PC-9 (cell line): ENCODE results near the gene PAPSS2. TPM values are rescaled to one million over a fixed set of nuclear protein-coding genes. Genes with fewer than 3 reads are reported as not detected.
"Not testable (repeated sequence)": the region's sequence is repeated elsewhere in the genome, so short reads cannot be mapped to it uniquely, and the experiment has no call there.

Experiments
- BruUV-seq: library from RNA; stranded (reverse); fragments of 400-500 nt; replicated peaks from 2 replicates; lab custom pipeline; 2021; lab: Mats Ljungman, UMichigan
- CTCF ChIA-PET: fragments of 300-600 bp; sonication (Branson Sonifier 250); formaldehyde crosslinking; loops from one replicate; lab custom pipeline; 2022; ENCODE audit warnings: antibody characterized with exemption; lab: Charles Lee
- POLR2A ChIA-PET: fragments of 300-600 bp; sonication (Branson Sonifier 250); formaldehyde crosslinking; loops from one replicate; lab custom pipeline; 2022; ENCODE audit warnings: antibody characterized with exemption; ENCODE audit not compliant: unreplicated experiment; lab: Charles Lee
- DNase-seq, 2 experiments: peaks; one replicate each; pipeline versions ENCODE4 v3.0.0 to v3.0.0-alpha.2; 2015 to 2022; ENCODE audit warnings: mixed read lengths in 1 of 2
- H2AFZ ChIP-seq: fragments of 200-600 bp; sonication (generic); 2 replicates; pipeline ENCODE4 v1.8.1; 2017; ENCODE audit warnings: antibody characterized with exemption
- H3F3A ChIP-seq: fragments of 200-600 bp; sonication (generic); 2 replicates; pipeline ENCODE4 v1.8.1; 2017; ENCODE audit warnings: antibody characterized with exemption, mild to moderate bottlenecking, low read depth; ENCODE audit not compliant: insufficient read depth
- H3K27ac ChIP-seq: fragments of 200-600 bp; sonication (generic); 2 replicates; pipeline ENCODE4 v1.6.1; 2016; ENCODE audit warnings: mixed run types
- H3K27me3 ChIP-seq: fragments of 200-600 bp; sonication (generic); 2 replicates; pipeline ENCODE4 v1.6.1; 2016; ENCODE audit warnings: low read depth, mixed run types; ENCODE audit not compliant: insufficient read depth
- H3K36me3 ChIP-seq: fragments of 200-600 bp; sonication (generic); 2 replicates; pipeline ENCODE4 v1.6.1; 2016; ENCODE audit warnings: low read depth, mixed run types
- H3K4me1 ChIP-seq: fragments of 200-600 bp; sonication (generic); replicated peaks from 2 replicates; pipeline ENCODE4 v1.6.1; 2016; ENCODE audit warnings: mixed run types; ENCODE audit not compliant: insufficient read depth
- H3K4me2 ChIP-seq: fragments of 200-600 bp; sonication (generic); 2 replicates; pipeline ENCODE4 v1.6.1; 2017; ENCODE audit warnings: mixed run types
- H3K4me3 ChIP-seq: fragments of 200-600 bp; sonication (generic); 2 replicates; pipeline ENCODE4 v1.6.1; 2016; ENCODE audit warnings: mixed run types
- H3K79me2 ChIP-seq: fragments of 200-600 bp; sonication (generic); 2 replicates; pipeline ENCODE4 v1.6.1; 2017; ENCODE audit warnings: low read depth, mixed run types
- H3K9me2 ChIP-seq: fragments of 200-600 bp; sonication (generic); 2 replicates; pipeline ENCODE4 v1.8.1; 2017; ENCODE audit warnings: mild to moderate bottlenecking; ENCODE audit not compliant: insufficient read depth
- H3K9me3 ChIP-seq: fragments of 200-600 bp; sonication (generic); 2 replicates; pipeline ENCODE4 v1.8.1; 2016; ENCODE audit warnings: low read depth; ENCODE audit not compliant: insufficient read depth
- H4K20me1 ChIP-seq: fragments of 200-600 bp; sonication (generic); 2 replicates; pipeline ENCODE4 v1.8.1; 2017; ENCODE audit not compliant: insufficient read depth
- EZH2 ChIP-seq: fragments of 200-600 bp; sonication (generic); IDR thresholded peaks from 2 replicates; pipeline ENCODE4 v1.8.0; 2017; ENCODE audit warnings: antibody characterized with exemption, low read depth
- intact Hi-C: fragments of 100-400 bp; cut with micrococcal nuclease; formaldehyde crosslinking; loops from one replicate; pipeline ENCODE4 v1.10.0; 2022; ENCODE audit not compliant: unreplicated experiment
- total RNA-seq: library from RNA; stranded (reverse); gene quantifications from 2 replicates; pipeline ENCODE4 v1.2.3, GENCODE V29; 2021
- TF ChIP-seq, protein P1 (sequence below): fragments of 200-600 bp; sonication (generic); conservative IDR thresholded peaks from 2 replicates; pipeline ENCODE4 v1.6.1; 2017; ENCODE audit warnings: mixed run types, antibody characterized with exemption, mild to moderate bottlenecking, moderate library complexity

PAPSS2 gene
- total RNA-seq, 1 experiment from 2014 or later = 37.4 TPM

DNA sequence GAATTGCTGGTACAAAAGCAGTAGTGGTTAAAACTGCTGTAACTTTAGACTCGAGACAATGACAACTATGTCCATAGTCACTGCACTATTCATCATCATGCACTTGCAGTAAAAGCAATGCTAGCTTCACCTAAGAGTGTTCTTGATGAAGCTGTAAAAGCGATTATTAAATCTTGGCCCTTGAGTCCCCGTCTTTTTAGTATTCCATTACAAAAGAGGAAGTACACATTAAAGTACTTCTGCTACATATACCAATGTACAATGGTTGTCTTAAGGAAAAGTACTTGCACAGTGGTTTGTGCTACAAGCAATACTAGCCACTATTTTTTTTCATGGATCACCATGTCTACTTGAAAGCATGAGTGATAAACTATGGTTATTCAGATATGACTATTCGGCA lies 80.0 kb downstream of the PAPSS2 start:
- POLR2A ChIA-PET = no interaction called here
- Histone ChIP-seq H3K36me3 (no peaks in the 10 kb centered on the region), H3K27me3 (no peaks in the 10 kb centered on the region), H3K27ac (no peak overlapping the region), H3K4me2 (no peak overlapping the region), H3K4me3 (no peak overlapping the region), H3K4me1 (0 out of 2 replicates have a peak, but pooled peaks cover 3% of the 10 kb centered on the region), H2AFZ (no peak overlapping the region), H3F3A (no peaks in the 10 kb centered on the region), H3K9me3 (no peaks in the 10 kb centered on the region), H3K9me2 (no peaks in the 10 kb centered on the region), H4K20me1 (no peaks in the 10 kb centered on the region), H3K79me2 (no peaks in the 10 kb centered on the region)
- intact Hi-C loops = no loop called here
- no TSS peak for BruUV-seq
- TF ChIP-seq, protein P1, sequence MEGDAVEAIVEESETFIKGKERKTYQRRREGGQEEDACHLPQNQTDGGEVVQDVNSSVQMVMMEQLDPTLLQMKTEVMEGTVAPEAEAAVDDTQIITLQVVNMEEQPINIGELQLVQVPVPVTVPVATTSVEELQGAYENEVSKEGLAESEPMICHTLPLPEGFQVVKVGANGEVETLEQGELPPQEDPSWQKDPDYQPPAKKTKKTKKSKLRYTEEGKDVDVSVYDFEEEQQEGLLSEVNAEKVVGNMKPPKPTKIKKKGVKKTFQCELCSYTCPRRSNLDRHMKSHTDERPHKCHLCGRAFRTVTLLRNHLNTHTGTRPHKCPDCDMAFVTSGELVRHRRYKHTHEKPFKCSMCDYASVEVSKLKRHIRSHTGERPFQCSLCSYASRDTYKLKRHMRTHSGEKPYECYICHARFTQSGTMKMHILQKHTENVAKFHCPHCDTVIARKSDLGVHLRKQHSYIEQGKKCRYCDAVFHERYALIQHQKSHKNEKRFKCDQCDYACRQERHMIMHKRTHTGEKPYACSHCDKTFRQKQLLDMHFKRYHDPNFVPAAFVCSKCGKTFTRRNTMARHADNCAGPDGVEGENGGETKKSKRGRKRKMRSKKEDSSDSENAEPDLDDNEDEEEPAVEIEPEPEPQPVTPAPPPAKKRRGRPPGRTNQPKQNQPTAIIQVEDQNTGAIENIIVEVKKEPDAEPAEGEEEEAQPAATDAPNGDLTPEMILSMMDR = no peak
- TF ChIP-seq EZH2 = no peak
- CTCF ChIA-PET = no interaction called here
- no peak for DNase-seq

DNA sequence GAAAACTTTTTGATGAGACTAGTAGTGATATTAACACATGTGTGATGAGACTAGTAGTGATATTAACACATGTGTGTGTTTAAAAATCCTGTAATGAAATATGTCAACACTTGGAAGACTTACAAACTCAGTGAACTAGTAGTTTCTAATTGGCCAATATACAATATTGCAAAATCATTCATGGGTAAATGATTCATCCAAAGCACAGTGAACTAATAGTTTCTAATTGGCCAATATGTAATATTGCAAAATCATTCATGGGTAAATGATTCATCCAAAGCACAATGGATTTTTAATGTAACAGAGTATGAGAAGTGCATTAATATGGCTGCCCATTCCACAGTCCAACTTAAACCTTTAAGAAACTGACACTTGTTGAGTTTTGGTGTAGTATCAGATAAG lies 80.6 kb downstream of the PAPSS2 start:
- TF ChIP-seq, protein P1 = no peak
- no peak for TF ChIP-seq EZH2
- Histone ChIP-seq H3K4me3 (no peak overlapping the region), H3K9me2 (no peaks in the 10 kb centered on the region), H3K27ac (no peak overlapping the region), H3F3A (no peaks in the 10 kb centered on the region), H4K20me1 (no peaks in the 10 kb centered on the region), H3K79me2 (no peaks in the 10 kb centered on the region), H3K9me3 (no peaks in the 10 kb centered on the region), H3K36me3 (no peaks in the 10 kb centered on the region), H3K4me2 (no peak overlapping the region), H3K27me3 (no peaks in the 10 kb centered on the region), H2AFZ (no peak overlapping the region), H3K4me1 (0 out of 2 replicates have a peak, but pooled peaks cover 3% of the 10 kb centered on the region)
- peak in 1 of 2 experiments; percentile 37 for DNase-seq
- ChIA-PET POLR2A (no interaction called here), CTCF (no interaction called here)
- BruUV-seq = no TSS peak
- intact Hi-C loops = no loop called here

DNA sequence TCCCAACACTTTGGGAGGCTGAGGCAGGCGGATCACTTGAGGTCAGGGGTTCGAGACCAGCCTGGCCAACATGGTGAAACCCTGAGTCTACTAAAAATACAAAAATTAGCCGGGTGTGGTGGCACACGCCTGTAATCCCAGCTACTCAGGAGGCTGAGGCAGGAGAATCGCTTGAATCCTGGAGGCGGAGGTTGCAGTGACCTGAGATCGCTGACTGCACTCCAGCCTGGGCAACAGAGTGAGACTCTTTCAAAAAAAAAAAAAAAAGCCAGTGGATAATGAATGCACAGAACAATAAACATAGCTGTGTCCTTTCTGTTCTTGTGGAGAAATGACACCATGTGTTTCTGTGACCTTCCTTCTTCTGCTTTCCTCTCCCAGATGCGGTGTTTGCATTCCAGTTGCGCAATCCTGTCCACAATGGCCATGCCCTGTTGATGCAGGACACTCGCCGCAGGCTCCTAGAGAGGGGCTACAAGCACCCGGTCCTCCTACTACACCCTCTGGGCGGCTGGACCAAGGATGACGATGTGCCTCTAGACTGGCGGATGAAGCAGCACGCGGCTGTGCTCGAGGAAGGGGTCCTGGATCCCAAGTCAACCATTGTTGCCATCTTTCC lies 83.4 kb downstream of the PAPSS2 start:
- H3K4me3 ChIP-seq, H3F3A ChIP-seq, H3K4me1 ChIP-seq, H3K27me3 ChIP-seq, H3K4me2 ChIP-seq, DNase-seq, H3K9me2 ChIP-seq, H2AFZ ChIP-seq, H3K36me3 ChIP-seq, POLR2A ChIA-PET, H3K27ac ChIP-seq, intact Hi-C loops, H3K9me3 ChIP-seq, H4K20me1 ChIP-seq, BruUV-seq, H3K79me2 ChIP-seq: not testable (repeated sequence)
- CTCF ChIA-PET = interaction anchor here (0.6 kb wide), 1 partner anchor 153 kb away, joined by 4 read pairs; no protein-coding TSS in a partner anchor

DNA sequence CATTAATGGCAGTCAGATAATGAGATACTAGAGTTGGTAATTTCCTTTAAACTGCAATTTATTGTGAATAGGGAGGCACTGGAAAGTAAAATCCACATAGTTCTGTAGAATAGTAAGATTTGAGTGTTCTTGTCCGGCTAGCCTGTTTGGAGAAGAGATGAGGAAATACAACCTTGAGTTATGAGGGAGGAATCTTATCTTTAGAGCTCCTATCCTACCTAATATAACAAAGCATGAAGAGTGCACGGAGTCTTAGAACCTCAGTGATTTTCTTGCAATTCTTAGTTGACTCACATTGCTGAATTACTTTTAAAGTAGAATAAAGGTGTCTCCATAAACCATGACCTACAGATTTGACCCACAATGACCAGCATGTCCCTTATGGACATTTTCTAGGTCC lies 84.9 kb downstream of the PAPSS2 start:
- Histone ChIP-seq H3K4me3 (no peak overlapping the region), H3K27me3 (no peaks in the 10 kb centered on the region), H3K9me2 (no peaks in the 10 kb centered on the region), H3K27ac (no peak overlapping the region), H2AFZ (no peak overlapping the region), H4K20me1 (no peaks in the 10 kb centered on the region), H3K9me3 (no peaks in the 10 kb centered on the region), H3F3A (no peaks in the 10 kb centered on the region), H3K4me1 (0 out of 2 replicates have a peak, but pooled peaks cover 3% of the 10 kb centered on the region), H3K79me2 (no peaks in the 10 kb centered on the region), H3K4me2 (no peak overlapping the region), H3K36me3 (no peaks in the 10 kb centered on the region)
- intact Hi-C loops = no loop called here
- CTCF ChIA-PET = no interaction called here
- no TSS peak for BruUV-seq
- TF ChIP-seq, protein P1 = no peak
- no peak for TF ChIP-seq EZH2
- POLR2A ChIA-PET = no interaction called here
- no peak for DNase-seq
